GM21390 (cell line): ENCODE data around the gene SNRNP70.
"Not testable (repeated sequence)": the region's sequence is repeated elsewhere in the genome, so short reads cannot be mapped to it uniquely, and the experiment has no call there.

ENCODE experiments used
- ATAC-seq: cut with Tn5 transposase; IDR thresholded peaks from one replicate; pipeline ENCODE4 v1.9.1; 2021; ENCODE audit not compliant: unreplicated experiment

SNRNP70 gene

GRCh38 chr19:49064029-49064629 lies 21.1 kb upstream of the SNRNP70 start:
- ATAC-seq = no peak

GRCh38 chr19:49064768-49065611 lies 20.3 kb upstream of the SNRNP70 start, which contains the start of gene NTF4:
Gene NTF4 (minus strand): TSS chr19:49064818. CDS start chr19:49061997, 2,821 bp downstream.
- ATAC-seq = no peak

- no peak for ATAC-seq
Measured at GRCh38 chr19:49065905-49066512, 19.2 kb upstream of the SNRNP70 start.

- no peak for ATAC-seq
Measured at GRCh38 chr19:49067554-49067953, 17.7 kb upstream of the SNRNP70 start.

- ATAC-seq = no peak
Measured at GRCh38 chr19:49069026-49069425, 16.2 kb upstream of the SNRNP70 start.

GRCh38 chr19:49070416-49070815 lies 14.8 kb upstream of the SNRNP70 start:
- ATAC-seq = no peak

- no peak for ATAC-seq
Measured at GRCh38 chr19:49071860-49072547, 13.2 kb upstream of the SNRNP70 start.

- ATAC-seq = no peak
Measured at GRCh38 chr19:49073514-49074378, 11.5 kb upstream of the SNRNP70 start.

GRCh38 chr19:49074869-49075268 lies 10.4 kb upstream of the SNRNP70 start:
- not testable (repeated sequence) for ATAC-seq

GRCh38 chr19:49080392-49080791 lies 4.9 kb upstream of the SNRNP70 start:
- ATAC-seq = no peak

GRCh38 chr19:49081273-49081672 lies 4.0 kb upstream of the SNRNP70 start:
- no peak for ATAC-seq

GRCh38 chr19:49084206-49085019 lies 838 bp upstream of the SNRNP70 start:
- no peak for ATAC-seq

- ATAC-seq = no peak
Measured at GRCh38 chr19:49085868-49086232, 599 bp downstream of the SNRNP70 start.

- no peak for ATAC-seq
Measured at GRCh38 chr19:49086296-49086695, 1.0 kb downstream of the SNRNP70 start.

GRCh38 chr19:49091391-49092038 lies 6.3 kb downstream of the SNRNP70 start:
- ATAC-seq = no peak

GRCh38 chr19:49092686-49093085 lies 7.4 kb downstream of the SNRNP70 start:
- no peak for ATAC-seq

- ATAC-seq = no peak
Measured at GRCh38 chr19:49094505-49095482, 9.5 kb downstream of the SNRNP70 start.
